Measurements from ENCODE around the gene AURKA.
"Not testable (repeated sequence)": the region's sequence is repeated elsewhere in the genome, so short reads cannot be mapped to it uniquely, and the experiment has no call there.

The AURKA gene

DNA sequence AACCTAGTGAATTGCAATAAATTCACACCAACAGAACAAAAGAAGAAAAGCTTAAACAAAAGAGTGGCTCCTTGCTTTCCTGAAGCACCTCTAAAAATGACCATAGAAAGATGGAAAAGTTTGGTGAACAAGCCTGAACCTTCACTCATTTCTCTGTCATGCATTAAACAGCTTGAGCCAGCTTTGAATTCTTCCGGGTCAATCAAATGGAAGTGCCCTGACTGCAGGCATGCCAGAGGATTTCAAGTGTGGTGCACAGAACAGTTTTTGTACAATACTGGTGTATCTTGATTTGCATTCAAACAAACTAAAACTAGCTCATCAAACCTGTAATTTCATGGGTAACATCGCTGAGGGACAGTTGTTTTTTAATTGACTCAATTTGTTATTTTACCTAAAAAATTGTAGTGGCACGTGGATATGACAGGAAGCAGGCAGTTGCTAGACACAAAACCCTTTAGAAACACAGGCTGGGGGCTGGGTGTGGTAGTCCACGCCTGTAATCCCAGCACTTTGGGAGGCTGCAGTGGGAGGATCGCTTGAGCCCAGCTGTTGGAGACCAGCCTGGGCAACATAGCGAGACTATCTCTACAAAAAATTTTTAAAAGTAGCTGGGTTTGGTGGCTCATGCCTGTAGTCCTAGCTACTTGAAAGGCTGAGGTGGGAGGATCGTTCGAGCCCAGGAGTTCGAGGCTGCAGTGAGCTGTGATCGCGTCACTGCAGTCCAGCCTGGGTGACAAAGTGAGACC lies 29.1 kb upstream of the AURKA start:
- DNase-seq, result no peak

DNA sequence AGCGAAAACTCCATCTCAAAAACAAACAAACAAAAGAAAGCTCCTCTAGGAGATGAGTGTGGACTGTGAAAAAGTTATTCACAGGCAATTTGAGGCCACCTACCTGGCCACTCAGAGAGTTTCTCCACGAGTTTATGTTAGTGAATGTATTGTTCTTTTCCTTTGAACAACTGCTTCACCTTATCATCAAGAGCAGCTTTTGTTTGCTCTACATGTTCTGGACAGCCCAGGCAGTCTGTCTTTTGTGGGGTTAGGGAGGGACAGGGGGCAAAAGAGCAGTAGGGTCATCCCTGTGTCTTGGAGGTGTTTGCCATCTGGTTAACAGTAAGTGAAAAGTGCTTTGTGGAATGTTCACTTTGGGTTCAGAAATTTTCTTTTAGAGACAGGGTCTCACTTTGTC lies 28.0 kb upstream of the AURKA start:
- DNase-seq, result no peak

DNA sequence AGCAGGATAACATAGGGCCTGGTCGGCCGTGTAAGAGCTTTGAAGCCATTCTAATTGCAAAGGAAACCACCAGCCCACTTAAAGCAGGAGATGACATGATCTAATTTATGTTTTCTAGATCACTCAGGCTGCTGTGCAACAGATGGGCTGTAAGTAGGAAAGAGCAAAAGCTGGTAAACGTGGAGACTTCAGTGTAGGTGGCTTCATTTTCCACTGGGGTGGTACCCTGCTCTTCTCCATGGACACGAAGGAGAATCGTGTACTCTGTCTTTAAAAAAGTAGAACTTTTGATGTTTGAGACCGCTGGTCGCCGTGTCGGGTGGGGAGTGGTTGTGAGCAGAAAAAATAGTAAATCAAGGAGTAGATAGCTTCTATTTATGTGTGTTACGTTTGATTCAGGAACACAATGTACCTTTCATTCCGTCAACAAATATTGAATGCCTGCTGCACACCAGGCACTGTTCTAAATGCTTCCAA lies 26.4 kb upstream of the AURKA start:
- no peak for DNase-seq

DNA sequence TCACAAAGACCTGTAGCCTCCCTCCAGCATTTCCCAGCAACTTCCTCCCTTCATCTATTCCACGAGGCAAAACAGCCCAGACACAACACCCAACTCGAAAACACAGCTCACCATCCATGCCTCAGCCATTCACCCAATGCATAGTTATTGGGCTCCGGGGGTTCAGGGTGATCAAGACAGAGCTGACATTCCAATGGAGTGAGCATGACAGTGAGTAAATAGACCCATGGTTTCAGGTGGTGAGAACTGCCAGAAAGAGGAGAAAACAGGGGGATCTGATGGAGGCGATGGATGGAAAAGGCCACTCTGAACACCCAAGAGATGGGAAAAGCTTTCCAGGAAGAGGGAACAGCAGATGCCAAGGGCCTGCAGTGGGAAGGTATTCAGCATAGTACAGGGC lies 25.9 kb upstream of the AURKA start:
- peak; percentile 67 for DNase-seq

DNA sequence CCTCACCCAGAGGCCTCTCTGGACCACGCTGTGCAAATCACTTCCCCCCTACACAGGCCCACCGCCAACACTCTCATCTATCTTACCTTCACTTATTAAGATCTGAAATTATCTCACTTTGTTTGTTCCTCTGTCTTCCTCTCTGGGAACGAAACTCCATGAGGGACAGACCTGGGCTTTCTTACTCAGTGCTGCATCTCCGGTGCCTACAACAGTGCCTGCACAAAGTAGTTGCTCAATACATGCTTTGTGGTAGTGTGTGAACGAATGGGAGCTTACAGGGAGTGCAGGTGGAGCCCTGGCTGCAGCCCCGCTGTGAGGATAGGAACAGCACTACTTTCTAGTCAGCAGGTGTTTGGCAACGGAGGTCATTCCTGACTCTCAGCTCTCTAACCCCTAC lies 25.4 kb upstream of the AURKA start:
- no peak for DNase-seq

DNA sequence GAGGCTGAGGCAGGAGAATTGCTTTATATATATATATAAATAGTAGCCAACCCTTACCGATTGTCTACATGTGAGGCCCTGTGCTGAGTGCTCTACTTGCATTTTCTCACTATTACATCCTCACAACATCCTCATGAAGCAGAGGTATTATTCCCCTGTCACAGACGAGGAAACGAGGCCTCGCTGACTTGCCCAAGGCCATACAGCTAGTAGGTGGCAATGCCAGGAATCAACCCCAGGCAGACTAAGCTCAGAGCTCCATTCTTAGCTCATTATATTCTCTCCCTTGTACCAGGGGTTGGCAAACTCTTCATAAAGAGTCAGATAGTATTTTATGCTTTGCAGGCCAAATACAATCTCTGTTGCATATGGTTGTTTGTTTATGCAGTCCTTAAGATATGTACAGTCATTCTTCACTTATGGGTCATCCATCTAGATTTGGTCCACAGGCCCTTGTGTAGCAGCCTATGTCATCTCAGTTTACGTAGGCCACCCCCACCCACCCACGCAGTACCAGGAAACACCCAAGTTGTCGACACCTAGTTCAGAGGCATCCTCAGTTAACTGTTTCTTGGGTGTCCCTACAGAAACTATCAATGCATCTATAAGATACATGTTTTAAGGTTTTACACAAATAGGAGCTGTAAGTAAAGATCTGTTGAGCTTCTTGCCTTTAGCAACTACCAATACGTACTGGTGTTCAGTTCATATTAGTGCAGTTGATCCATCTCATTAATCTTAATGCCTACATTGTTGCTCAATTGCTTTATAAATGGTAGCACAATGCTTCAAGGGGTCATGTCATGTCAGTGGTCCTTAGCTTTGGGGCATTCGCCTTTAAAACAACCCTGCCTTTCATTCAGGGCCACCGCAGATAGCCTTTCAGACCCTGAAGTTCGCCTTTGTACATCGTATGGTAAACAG lies 23.1 kb upstream of the AURKA start:
- DNase-seq, result peak; percentile 78

DNA sequence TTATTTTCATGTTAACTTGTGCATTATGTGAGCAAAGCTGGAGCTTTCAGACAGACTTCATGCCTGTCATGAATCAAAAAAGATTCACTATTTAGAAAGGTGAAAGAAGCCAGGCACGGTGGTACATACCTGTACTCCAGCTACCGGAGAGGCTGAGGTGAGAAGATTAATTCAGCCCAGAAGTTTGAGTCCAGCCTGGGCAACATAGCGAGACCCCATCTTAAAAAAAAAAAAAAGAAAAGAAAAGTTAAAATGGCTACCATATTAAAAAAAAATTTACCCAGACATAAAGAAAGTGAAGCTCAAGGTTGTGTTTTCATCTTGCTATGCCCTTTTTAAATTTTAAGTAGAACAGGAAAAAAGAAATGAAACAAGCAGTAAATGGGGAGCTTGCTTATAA lies 20.9 kb upstream of the AURKA start:
- DNase-seq, result no peak

DNA sequence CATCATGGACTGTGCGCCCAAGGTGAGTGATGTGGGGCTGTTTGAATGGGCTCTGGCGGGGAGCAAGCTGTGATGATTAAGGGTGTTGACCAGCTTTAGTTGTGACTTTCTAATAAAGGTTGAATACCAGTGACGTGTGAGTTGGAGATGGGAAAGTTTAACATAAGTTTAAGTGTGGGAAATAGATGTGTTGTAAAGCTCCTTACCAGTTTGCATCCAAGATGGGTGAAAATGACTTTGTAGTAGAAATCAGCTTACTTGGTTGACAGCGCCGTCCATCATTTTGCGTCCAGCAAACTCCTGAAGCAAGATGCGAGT lies 20.4 kb upstream of the AURKA start:
- DNase-seq, result no peak

DNA sequence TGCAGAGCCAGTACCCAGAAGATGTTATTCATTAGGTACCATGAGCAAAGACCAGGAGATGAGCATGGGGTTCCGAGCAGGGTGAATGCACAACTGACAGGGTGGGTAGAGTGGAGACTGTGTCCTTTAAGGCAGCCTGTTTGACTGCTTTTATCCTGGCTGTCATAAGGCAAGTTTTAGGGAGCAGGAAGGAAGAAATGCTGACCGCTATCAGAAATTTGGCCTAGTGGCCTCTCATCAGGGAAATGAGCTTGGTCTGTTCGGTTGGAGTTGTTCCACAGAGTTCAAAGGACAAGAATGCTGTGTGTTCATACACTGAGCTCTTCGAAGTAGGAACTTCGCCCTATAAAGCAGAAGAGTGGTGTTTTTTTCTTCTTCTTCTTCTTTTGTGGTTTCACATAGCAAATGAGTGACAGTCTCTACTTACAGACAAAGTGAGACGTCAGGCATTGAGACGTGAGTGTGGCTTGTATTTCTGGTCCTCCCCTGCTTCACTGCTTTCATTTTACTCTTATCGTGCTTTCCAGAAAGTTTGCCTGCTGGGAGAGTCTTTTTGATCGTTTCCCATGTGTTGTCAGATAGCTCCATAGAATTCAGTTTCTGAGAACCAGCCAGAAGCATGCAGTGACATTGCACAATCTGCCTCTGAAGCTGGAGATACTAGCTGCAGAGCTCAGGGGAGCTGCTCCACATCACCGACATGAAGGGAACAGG lies 19.9 kb upstream of the AURKA start, which contains the start of gene CASS4:
CASS4 (plus strand) TSS at position 502 of the 714 bp plus-strand sequence; CDS start at position 701, 199 bp downstream.
- no peak for DNase-seq

DNA sequence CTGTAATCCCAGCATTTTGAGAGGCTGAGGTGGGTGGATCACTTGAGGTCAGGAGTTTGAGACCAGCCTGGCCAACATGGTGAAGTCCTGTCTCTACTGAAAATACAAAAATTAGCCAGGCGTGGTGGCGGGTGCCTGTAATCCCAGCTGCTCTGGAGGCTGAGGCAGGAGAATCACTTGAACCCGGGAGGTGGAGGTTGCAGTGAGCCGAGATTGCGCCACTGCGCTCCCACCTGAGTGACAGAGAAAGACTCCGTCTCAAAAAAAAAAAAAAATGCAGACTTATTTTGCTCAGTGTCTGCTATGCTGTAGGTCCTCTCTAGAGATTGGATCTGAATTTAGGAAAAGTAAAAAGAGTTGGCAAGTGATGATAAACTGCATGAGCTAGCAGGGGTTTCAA lies 19.3 kb upstream of the AURKA start:
- not testable (repeated sequence) for DNase-seq

DNA sequence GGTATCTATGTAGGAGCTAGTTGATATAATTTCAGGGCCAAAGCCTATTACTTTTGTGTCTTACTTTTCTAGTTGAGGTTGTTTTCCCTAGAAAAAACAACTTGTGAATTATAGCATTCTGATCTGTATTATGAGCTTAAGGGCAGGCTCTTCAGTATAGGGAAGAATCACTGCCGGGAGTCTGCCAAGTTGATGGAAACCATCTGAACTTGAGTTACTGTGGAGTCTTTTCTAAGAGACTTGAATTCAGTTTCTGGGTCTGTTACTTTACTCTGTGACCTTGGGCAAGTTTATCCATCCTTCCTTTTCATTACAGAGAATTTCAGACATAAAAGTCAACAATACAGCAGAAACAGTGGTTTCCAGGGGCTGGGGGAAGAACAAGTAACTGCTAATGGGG lies 17.9 kb upstream of the AURKA start:
- DNase-seq, result no peak

DNA sequence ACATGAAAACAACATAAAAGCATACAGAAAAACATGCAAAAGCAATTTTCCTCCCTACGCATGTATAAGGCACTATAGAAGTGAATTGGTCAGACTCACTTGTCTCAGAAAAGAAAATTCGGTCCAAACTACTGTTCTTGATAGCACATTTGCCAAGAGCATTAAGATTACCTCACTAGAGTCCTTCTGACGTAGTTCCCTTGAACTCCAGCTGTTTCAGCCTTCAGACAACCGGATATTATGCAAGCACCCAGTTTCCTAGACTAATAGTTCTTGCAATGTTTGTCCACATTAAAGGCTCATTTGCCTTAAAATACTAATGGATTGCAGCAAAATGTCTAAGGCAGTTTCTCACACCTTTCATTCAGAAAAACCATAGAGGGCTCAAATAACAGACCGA lies 17.5 kb upstream of the AURKA start:
- DNase-seq, result peak; percentile 67

DNA sequence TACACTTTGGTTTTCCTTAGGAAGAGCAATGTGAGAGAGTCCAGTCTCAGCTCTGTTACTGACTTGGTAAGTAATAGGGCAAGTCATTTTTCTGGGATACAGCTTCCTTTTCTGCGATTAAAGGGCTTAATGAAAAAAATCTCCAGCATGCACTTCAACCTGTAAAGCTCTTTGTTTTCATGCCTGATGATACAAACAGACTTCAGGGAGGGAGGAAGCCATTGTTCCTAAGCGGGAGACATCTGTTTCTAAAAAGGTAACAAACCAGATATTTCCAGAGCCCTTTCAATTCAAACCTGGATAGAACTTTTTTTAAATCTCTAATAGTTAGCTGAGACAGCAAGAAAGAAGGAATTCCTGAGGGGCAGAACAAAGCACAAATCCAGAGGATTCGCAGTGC lies 14.9 kb upstream of the AURKA start:
- DNase-seq, result no peak

DNA sequence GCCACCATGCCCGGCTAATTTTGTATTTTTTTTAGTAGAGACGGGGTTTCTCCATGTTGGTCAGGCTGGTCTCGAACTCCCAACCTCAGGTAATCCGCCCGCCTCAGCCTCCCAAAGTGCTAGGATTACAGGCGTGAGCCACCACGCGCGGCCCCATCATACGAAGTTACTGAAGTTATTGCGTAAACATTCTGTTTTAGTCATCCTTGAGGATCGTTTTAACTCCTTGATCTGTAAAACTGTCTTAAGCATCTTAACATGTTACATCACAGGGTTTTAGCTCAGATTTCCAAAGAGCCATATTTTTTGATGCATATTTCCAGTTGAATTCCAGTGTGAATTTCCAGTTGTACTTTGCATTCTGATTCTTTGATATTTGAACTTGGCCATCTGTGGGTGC lies 13.3 kb upstream of the AURKA start:
- peak; percentile 18 for DNase-seq

DNA sequence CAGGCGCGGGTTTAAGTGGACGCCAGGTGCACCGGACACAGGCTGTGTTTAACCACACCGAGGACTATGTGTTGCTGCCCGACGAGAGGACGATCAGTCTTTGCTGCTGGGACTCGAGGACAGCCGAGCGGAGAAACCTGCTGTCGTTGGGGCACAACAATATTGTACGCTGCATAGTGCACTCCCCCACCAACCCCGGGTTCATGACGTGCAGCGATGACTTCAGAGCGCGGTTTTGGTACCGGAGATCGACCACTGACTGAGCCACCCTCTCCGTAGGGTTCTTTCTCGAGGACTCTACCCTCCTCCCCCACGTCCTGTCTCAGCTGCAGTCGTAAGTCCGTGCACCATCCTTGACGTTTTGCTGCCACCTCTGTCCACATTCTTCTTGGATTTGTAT lies 11.4 kb upstream of the AURKA start:
- no peak for DNase-seq

DNA sequence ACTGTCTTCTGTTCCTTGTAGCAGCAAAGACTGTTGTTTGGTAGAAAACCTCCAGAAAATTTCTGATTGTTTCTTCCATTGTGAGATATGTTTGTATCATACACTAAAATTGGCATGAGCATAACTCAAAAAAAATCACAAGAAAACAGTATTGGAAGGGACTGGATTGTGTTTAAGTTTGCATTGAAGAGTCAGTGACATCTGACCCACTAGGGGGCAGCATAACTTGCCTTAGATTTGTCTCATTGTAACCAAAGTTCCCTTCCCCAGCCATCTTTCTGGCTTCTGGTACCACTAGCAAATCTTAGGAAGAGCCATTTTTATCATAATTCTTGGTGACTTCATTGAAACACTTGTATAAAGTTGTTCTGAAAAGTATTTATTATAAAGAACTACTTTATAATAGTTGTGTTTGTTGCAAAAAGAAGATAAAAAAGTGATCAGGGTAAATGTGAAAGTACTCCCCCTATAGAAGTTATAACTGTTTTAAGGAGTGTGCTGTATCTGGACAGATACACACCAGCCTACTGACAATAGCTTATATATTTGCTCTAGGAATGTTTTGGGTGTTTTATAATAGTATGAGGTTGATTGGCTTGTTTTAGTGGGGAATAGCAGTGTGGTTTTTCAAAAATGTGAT lies 8.1 kb upstream of the AURKA start:
- peak; percentile 53 for DNase-seq

DNA sequence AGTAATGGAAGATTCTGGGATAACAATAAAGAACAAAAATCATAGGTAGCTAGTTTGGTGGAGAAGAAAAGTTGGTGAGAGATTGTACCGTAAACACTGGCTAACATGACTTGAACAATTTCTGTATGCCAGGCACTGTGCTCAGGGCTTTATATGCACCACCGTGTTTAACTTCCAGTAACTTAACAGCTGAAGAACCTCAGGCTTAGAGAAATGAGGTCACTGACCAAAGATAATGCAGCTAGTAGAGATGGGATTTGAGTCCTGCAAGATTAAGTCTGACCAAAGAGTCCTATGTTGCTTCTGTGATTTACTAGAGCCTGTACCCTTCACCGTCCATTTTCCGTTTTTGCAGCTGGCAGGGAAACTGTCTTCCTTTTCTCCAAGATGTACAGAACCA lies 3.2 kb upstream of the AURKA start:
- DNase-seq, result no peak

DNA sequence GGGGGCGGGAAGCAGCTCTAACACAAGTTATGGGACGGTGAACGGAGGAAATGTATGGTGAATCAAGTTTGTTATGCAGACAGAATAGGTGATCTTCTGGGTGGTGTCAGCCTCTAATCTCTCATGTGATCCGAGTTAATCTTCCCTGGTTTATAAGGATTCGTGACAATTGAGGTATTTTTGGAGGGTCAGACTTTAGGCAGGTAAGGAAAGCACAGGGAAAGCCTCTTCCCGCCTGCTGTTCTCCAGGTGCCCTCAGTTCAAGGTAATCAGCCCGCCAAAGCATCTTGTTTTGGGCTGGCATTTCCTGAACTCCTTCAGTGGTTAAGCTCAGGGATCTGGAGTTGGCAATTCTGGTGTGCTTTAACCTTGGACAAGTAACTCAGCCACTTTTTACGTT lies 1.6 kb upstream of the AURKA start:
- no peak for DNase-seq

DNA sequence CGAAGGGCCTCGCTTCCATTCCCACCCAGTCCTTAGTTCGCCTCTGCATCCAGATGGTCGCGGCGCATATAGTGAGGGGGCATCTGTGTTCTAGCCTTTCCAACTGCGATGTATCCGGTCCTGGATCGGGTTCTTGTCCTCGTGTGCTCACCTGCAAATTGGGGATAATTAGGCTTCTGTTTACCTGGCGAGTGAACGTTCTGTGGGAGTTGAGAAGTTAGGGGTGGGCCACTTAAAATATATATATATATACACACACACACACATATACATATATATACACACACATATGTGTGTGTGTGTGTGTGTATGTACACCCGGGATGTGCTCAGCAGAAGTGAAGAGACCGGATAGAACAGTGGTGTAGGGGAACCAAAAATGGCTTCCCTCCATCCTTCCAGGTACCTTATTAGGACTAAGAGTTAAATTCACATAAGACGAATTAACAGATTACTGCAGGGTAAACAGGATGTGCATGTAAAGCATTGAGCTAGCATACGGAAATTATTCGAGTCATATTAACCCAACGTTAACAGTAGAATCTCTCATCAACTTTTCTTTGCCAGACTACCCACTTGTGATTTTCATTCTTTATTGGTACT lies 967 bp upstream of the AURKA start:
- DNase-seq, result no peak

DNA sequence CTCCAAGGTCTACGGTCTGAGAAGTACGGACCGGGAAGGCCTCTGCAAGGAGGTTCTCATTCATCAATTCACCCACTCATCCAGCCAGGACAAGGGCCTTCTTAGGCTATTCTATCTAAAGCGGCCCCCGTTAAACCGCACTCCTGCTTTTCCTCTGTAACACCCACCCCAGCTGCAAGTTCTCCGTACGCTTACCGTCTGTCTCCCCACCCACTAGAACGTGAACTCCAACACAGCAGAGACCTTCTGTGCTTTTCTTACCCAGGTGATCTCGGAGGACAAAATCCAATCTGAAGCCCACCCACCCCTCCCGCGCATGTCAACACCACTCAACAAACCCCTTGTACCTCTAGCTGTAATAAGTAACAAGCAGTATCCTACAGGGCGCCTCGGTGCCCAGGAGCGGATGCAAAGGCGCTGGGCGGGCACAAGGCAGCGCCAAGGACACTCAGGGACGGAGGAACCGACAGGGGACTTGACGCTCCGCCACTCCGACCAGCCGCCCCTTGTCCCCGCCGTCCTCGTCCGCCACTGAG lies 351 bp downstream of the AURKA start:
- DNase-seq, result no peak

DNA sequence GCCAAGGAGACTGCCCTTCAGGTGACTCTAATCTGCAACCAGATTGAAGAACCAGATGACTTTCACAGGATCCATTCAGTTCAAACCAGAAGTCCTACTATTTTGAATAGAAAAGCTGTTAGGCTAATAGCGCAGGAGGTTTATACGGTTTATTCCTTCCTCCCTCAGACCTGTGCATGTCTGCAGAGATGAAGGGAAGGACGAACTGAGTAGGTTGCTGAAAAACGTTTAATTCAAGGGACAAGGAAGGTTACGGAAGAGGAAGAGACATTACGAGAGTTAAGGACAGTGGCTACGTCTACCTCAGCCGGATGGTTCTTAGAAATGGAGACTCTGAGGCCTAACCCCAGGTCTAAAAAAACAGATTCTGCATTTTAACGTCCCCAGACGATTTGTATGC lies 978 bp downstream of the AURKA start:
- DNase-seq, result no peak

DNA sequence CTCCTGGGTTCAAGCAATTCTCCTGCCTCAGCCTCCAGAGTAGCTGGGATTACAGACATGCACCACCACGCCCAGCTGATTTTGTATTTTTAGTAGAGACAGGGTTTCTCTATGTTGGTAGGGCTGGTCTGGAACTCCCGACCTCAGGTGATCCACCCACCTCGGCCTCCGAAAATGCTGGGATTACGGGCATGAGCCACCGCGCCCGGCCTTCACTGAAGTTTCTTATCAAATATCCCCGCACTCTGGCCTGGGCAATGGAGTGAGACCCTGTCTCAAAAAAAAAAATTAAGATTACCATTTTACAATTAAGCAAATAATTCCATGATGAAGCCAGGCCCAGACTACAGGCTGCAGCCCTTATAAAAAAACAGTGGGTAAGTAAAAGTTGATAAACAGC lies 1.6 kb downstream of the AURKA start:
- not testable (repeated sequence) for DNase-seq

Measured in HCEC 1CT (cell line).